Common myeloid progenitor, CD34-positive (primary cell): ENCODE measurements around the gene CHPF.

Source experiments
- CTCF ChIA-PET: fragments of 350-600 bp; sonication (Branson Sonifier 250); formaldehyde crosslinking; loops from one replicate; lab custom pipeline; 2021; ENCODE audit warnings: antibody characterized with exemption; lab: Charles Lee
- POLR2A ChIA-PET: fragments of 350-600 bp; sonication (Branson Sonifier 250); formaldehyde crosslinking; loops from one replicate; lab custom pipeline; 2021; ENCODE audit warnings: antibody characterized with exemption; lab: Charles Lee
- DNase-seq, 3 donors: peaks; one replicate each; pipeline versions ENCODE4 v3.0.0 to v3.0.0-alpha.2; 2013
- H3K27ac ChIP-seq, 2 experiments: 1 replicate in 1 of 2; 2 replicates in 1 of 2; pipeline ENCODE4 v1.7.0; 2013; ENCODE audit warnings: inconsistent platforms in 2 of 2, low read length in 2 of 2, mild to moderate bottlenecking in 2 of 2, low read depth in 1 of 2, moderate library complexity in 1 of 2; ENCODE audit not compliant: severe bottlenecking in 2 of 2, insufficient read depth in 1 of 2, poor library complexity in 1 of 2
- H3K27me3 ChIP-seq, 5 experiments: replicated peaks in 2 of 5; 1 replicate in 3 of 5; 2 replicates in 2 of 5; pipeline versions ENCODE4 v1.6.1 to v1.7.0; 2013; ENCODE audit warnings: low read length in 4 of 5, mild to moderate bottlenecking in 2 of 5, moderate library complexity in 2 of 5, inconsistent platforms in 1 of 5; ENCODE audit not compliant: insufficient read depth in 5 of 5, control insufficient read depth in 4 of 5
- H3K36me3 ChIP-seq, 4 experiments: 1 replicate in 2 of 4; 2 replicates in 2 of 4; pipeline versions ENCODE4 v1.6.1 to v1.7.0; 2013; ENCODE audit warnings: low read length in 3 of 4, control low read depth in 1 of 4, mild to moderate bottlenecking in 1 of 4; ENCODE audit not compliant: control insufficient read depth in 4 of 4, insufficient read depth in 4 of 4
- H3K4me1 ChIP-seq, 4 experiments: 1 replicate in 3 of 4; 2 replicates in 1 of 4; pipeline versions ENCODE4 v1.6.1 to v1.7.1; 2013; ENCODE audit warnings: low read length in 3 of 4, mild to moderate bottlenecking in 3 of 4, control low read depth in 1 of 4, inconsistent platforms in 1 of 4, moderate library complexity in 1 of 4; ENCODE audit not compliant: control insufficient read depth in 4 of 4, insufficient read depth in 4 of 4; ENCODE audit errors: control extremely low read depth in 1 of 4
- H3K4me3 ChIP-seq, 7 experiments: 1 replicate in 4 of 7; 2 replicates in 3 of 7; pipeline versions ENCODE4 v1.5.1 to v1.7.0; 2013; ENCODE audit warnings: mild to moderate bottlenecking in 7 of 7, low read length in 6 of 7, moderate library complexity in 6 of 7, inconsistent platforms in 2 of 7, low read depth in 2 of 7, control low read depth in 1 of 7; ENCODE audit not compliant: insufficient read depth in 4 of 7, control insufficient read depth in 1 of 7; ENCODE audit errors: extremely low read depth in 1 of 7
- H3K9me3 ChIP-seq, 5 experiments: 1 replicate in 4 of 5; 2 replicates in 1 of 5; pipeline versions ENCODE4 v1.6.1 to v1.7.1; 2013; ENCODE audit warnings: low read length in 4 of 5, mild to moderate bottlenecking in 2 of 5, inconsistent platforms in 1 of 5, low read depth in 1 of 5, moderate library complexity in 1 of 5; ENCODE audit not compliant: control insufficient read depth in 4 of 5, insufficient read depth in 2 of 5; ENCODE audit errors: control extremely low read depth in 1 of 5
- WGBS: methylation state at CpG from one replicate; pipeline ENCODE4 v1.1.5; 2013; ENCODE audit not compliant: insufficient coverage; 5-methylcytosine and 5-hydroxymethylcytosine counted together

CHPF gene

GRCh38 chr2:219509780-219510511 lies 33.7 kb downstream of the CHPF start:
- peak overlapping the region in 6 of 7 experiments; percentile 6 to 65 (median 42) for H3K4me3 ChIP-seq
- under 1% methylated on average over 19 of the region's 26 CpGs for WGBS
- peaks cover 0 to 18% (median 7%) of the 10 kb centered on the region in 4 experiments for H3K36me3 ChIP-seq
- peaks cover 0 to 58% (median 20%) of the 10 kb centered on the region in 5 experiments for H3K27me3 ChIP-seq
- ChIA-PET POLR2A (interaction anchor here (0.6 to 1.2 kb wide), 3 partner anchors 12 to 24 kb away, joined by 3 to 4 read pairs (median 4); partner anchors contain the start of gene GMPPA), CTCF (interaction anchor here (0.8 to 60.5 kb wide), 7 partner anchors 14 to 107 kb away, joined by 3 to 1724 read pairs (median 4); partner anchors contain the start of genes ASIC4, CHPF, GMPPA and TMEM198)
- no peak overlapping the region for H3K27ac ChIP-seq
- peak; percentile 77 to 89 (median 79) for DNase-seq
- peaks cover 0 to 47% (median 45%) of the 10 kb centered on the region in 4 experiments for H3K4me1 ChIP-seq
- H3K9me3 ChIP-seq = no peaks in the 10 kb centered on the region

GRCh38 chr2:219508971-219509779 lies 34.4 kb downstream of the CHPF start:
- peak in 2 of 3 donors; percentile 73 to 75 for DNase-seq
- H3K27ac ChIP-seq = no peak overlapping the region
- H3K27me3 ChIP-seq = peaks cover 0 to 50% (median 17%) of the 10 kb centered on the region in 5 experiments
- ChIA-PET POLR2A (interaction anchor here (0.6 kb wide), 1 partner anchor 314 kb away, joined by 3 read pairs; no protein-coding TSS in a partner anchor), CTCF (interaction anchor here (0.9 to 60.5 kb wide), 4 partner anchors 15 to 106 kb away, joined by 3 to 1724 read pairs (median 865); partner anchors contain the start of genes ASIC4, CHPF, GMPPA and TMEM198)
- H3K9me3 ChIP-seq = no peaks in the 10 kb centered on the region
- peaks cover 0 to 24% (median 13%) of the 10 kb centered on the region in 4 experiments for H3K36me3 ChIP-seq
- 18% methylated on average over 6 of the region's 14 CpGs for WGBS
- peak overlapping the region in 4 of 7 experiments; percentile 6 to 65 (median 36) for H3K4me3 ChIP-seq
- peaks cover 0 to 41% (median 37%) of the 10 kb centered on the region in 4 experiments for H3K4me1 ChIP-seq

DNA sequence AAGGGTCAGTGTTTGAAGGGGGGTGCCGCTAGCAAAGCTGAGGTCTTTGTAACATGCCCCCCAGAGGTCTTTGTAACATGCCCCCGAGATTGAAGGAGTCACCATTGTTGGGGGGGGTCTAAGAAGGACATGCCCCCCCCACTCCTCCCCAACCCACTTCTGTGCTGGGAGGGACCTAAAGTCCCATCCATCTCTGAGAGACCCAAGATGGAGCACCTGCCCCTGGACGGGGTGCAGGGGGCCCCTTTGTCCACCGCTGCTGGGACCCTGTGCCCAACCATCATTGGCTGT lies 35.2 kb downstream of the CHPF start:
- ChIA-PET CTCF (interaction anchor here (43.1 to 60.5 kb wide), 2 partner anchors 16 kb away, joined by 1724 read pairs; partner anchors contain the start of genes ASIC4, CHPF, GMPPA and TMEM198), POLR2A (interaction anchor here (0.6 kb wide), 1 partner anchor 313 kb away, joined by 3 read pairs; no protein-coding TSS in a partner anchor)
- Histone ChIP-seq H3K27me3 (peaks cover 0 to 43% (median 12%) of the 10 kb centered on the region in 5 experiments), H3K27ac (no peak overlapping the region), H3K4me1 (peaks cover 0 to 33% (median 29%) of the 10 kb centered on the region in 4 experiments), H3K9me3 (no peaks in the 10 kb centered on the region), H3K4me3 (no peak overlapping the region), H3K36me3 (peaks cover 3 to 30% (median 17%) of the 10 kb centered on the region in 4 experiments)
- WGBS = no CpG with 5 or more reads among the region's 4 CpGs
- DNase-seq = no peak

GRCh38 chr2:219507581-219508443 lies 35.8 kb downstream of the CHPF start:
- Histone ChIP-seq H3K27ac (no peak overlapping the region), H3K36me3 (peaks cover 3 to 30% (median 17%) of the 10 kb centered on the region in 4 experiments), H3K27me3 (peaks cover 0 to 37% (median 11%) of the 10 kb centered on the region in 5 experiments), H3K9me3 (no peaks in the 10 kb centered on the region), H3K4me1 (peaks cover 0 to 27% (median 24%) of the 10 kb centered on the region in 4 experiments), H3K4me3 (no peak overlapping the region)
- ChIA-PET CTCF (interaction anchor here (1.2 to 60.5 kb wide), 3 partner anchors 15 to 63 kb away, joined by 3 to 1724 read pairs (median 1724); partner anchors contain the start of genes ASIC4, CHPF, GMPPA and OBSL1), POLR2A (interaction anchor here (0.6 kb wide), 1 partner anchor 312 kb away, joined by 3 read pairs; no protein-coding TSS in a partner anchor)
- WGBS = 97% methylated on average over 4 of the region's 8 CpGs
- no peak for DNase-seq

- Histone ChIP-seq H3K4me3 (no peak overlapping the region), H3K27ac (no peak overlapping the region), H3K27me3 (peaks cover 0 to 28% (median 7%) of the 10 kb centered on the region in 5 experiments), H3K4me1 (peaks cover 0 to 19% (median 19%) of the 10 kb centered on the region in 4 experiments), H3K9me3 (no peaks in the 10 kb centered on the region), H3K36me3 (peaks cover 3 to 30% (median 17%) of the 10 kb centered on the region in 4 experiments)
- WGBS = 92% methylated on average over 11 of the region's 17 CpGs
- CTCF ChIA-PET = interaction anchor here (1.1 to 60.5 kb wide), 4 partner anchors 15 to 64 kb away, joined by 3 to 1724 read pairs (median 864); partner anchors contain the start of genes ASIC4, CHPF, GMPPA and OBSL1
- DNase-seq = no peak
- POLR2A ChIA-PET = no interaction called here
These were observed 36.6 kb downstream of the CHPF start for GRCh38 chr2:219506802-219507526.
